Measurements from ENCODE around the gene SETDB1.

The SETDB1 gene

DNA sequence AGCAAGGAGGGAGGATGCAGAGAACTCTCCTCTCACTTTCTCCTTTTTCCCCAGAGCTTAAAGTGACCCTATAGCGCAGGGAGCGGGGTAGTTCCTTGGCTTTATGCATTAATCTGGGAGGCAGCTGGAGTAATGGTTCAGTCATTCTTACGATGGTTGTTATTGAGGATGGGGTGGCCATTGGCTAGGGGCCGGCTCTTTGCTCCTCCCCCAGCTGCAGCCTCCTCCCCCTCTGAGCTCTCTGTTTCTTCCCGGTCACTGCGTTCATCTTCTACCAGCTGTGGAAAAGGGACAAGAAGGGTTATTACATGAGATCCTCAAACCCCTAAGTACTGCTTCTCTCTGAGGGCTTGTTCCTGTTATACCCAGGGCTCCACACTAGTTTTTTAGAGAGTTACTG, 39.8 kb downstream of the SETDB1 start:
- no peak for TF ChIP-seq CTCF (IDR thresholded peaks at IDR 0.05; ENCODE audit: control insufficient read depth, insufficient read depth, low read depth, low read length, missing control alignments)
- no peak for DNase-seq (ENCODE audit: low read depth)

DNA sequence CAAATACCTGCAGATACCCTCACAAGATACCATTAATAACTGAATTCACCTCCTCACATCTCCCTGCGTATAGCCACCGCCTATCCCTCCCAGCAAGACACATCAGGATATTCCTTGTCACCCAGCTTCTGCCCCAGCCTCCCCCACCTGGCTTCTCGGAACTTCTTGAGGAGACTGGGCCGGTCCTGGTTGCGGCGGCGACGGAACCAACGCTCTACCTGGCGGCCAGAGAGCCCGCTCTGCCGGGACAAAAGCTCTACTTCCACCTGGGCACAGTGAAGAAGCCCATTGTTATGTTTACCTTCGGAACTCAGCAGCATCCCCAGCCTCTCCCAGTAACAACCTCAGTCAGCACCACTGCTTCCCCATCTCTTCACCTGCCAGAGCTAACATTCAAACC, 41.8 kb downstream of the SETDB1 start:
- no peak for TF ChIP-seq CTCF (IDR thresholded peaks at IDR 0.05; ENCODE audit: control insufficient read depth, insufficient read depth, low read depth, low read length, missing control alignments)
- H3K4me3 ChIP-seq (ENCODE audit: control insufficient read depth, low read depth, low read length) = no peak overlapping the region
- no peak for DNase-seq (ENCODE audit: low read depth)

More for the DNA sequence above, 39.8 kb downstream of the SETDB1 start:
- H3K4me3 ChIP-seq (ENCODE audit: control insufficient read depth, low read depth, low read length) = no peak overlapping the region

- DNase-seq (ENCODE audit: low read depth) = no peak
- no peak overlapping the region for H3K4me3 ChIP-seq (ENCODE audit: control insufficient read depth, low read depth, low read length)
- TF ChIP-seq CTCF (IDR thresholded peaks at IDR 0.05; ENCODE audit: control insufficient read depth, insufficient read depth, low read depth, low read length, missing control alignments) = no peak
Observed at GRCh38 chr1:150968491-150968890, 42.3 kb downstream of the SETDB1 start.

- no peak overlapping the region for H3K4me3 ChIP-seq (ENCODE audit: control insufficient read depth, low read depth, low read length)
- TF ChIP-seq CTCF (IDR thresholded peaks at IDR 0.05; ENCODE audit: control insufficient read depth, insufficient read depth, low read depth, low read length, missing control alignments) = no peak
Observed at GRCh38 chr1:150969626-150970025, 43.5 kb downstream of the SETDB1 start.

DNA sequence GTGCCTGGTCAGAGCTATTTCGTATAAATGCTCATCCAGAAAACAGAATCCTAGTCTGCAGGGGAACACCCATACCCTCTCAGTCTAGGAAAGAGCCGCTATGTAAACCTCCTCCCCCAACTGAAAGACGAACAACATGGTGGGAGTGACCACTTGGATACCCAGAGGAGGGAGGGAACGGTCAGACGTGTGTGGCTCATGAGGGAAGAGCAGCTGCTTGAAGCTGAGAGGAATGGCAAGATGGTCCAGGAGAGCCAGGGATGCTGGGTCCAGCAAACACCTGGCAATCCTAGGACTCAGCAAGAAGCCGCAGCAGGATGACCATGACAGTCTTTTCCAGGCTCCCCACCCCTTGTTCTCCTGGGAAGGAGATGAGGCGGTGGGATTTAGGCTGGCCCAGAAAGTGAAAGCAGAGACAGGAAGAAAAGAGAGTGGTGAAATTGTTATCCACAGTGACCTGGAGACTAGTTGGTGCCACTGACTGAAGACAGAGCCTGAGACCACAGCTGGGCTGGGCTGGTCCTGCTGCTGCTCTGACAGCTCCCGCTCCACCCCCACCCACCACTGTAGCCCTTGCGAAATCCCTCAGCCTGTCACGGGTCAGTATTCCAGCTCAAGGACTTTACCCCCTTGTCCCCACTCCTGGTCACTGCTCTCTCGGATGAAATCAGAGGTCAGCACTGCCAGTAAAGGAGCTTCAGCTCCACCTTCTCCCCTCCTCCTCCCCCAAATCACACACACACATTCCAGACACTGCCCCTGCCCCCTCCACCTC, 44.8 kb downstream of the SETDB1 start:
- peak; percentile 16 for DNase-seq (ENCODE audit: low read depth)
- TF ChIP-seq CTCF (IDR thresholded peaks at IDR 0.05; ENCODE audit: control insufficient read depth, insufficient read depth, low read depth, low read length, missing control alignments) = no peak
- H3K4me3 ChIP-seq (ENCODE audit: control insufficient read depth, low read depth, low read length) = no peak overlapping the region

More at GRCh38 chr1:150969626-150970025, 43.5 kb downstream of the SETDB1 start:
- no peak for DNase-seq (ENCODE audit: low read depth)

DNA sequence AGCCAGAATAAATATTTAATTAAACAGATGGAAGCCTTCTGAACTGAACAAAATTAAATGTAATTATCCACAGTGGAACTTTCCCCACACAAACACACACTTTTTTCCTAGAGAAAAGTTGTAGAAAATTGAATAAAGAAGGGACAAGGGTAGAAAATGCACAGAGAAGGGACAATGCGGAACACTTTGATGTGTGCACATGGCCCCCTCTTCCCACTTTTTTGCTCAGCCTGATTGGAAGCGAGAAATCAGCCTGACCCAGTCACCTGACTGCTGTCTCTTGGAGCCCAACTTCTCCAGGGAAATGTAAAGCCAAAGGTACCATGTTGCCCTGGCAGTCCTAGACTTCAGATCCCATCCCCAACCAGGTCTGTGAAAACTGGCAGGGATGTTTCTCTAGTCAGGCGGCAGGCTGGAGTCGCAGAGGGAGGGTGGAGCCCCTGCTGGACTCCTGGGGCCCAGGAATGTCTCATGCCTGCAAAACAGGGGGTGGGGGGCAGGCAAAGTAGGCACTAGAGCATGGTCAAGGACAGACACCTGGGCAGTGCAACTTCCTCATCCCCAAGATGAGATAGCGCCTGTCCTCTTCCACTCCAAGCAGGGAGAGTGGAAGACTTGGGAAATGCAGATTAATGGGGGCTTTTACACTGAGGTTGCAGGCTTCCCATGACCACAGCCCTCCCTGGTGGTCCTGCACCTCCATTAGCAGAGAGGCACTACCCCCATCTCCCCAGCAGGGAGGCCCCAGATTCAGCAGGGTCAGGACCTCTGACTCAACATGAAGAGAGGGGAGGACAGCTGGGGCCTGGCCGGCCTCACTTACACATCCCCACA, 45.6 kb downstream of the SETDB1 start:
- no peak for TF ChIP-seq CTCF (IDR thresholded peaks at IDR 0.05; ENCODE audit: control insufficient read depth, insufficient read depth, low read depth, low read length, missing control alignments)
- no peak overlapping the region; the same call in 1 of the 2 replicates for H3K4me3 ChIP-seq (ENCODE audit: control insufficient read depth, low read depth, low read length)
- DNase-seq (ENCODE audit: low read depth) = no peak

Measured in AG09309 (cell line).